ENCODE data around the gene ANKRD17.

Gene ANKRD17

DNA sequence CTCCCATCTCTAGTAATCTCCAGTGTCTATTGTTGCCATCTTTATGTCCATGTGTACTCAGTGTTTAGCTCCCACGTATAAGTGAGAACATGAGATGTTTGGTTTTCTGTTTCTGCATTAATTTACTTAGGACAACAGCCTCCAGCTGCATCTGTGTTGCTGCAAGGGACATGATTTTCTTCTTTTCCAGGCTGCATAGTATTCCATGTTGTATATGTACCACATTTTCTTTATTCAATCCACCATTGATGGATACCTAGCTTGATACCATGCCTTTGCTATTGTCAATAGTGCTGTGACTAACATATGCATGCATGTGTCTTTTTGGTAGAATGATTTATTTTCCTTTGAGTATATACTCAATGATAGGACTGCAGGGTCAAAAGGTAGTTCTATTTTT lies 18.6 kb upstream of the ANKRD17 start:
- DNase-seq (ENCODE audit: low spot score), result no peak
- H3K27ac ChIP-seq, result no peak overlapping the region
- H3K4me3 ChIP-seq, result no peak overlapping the region
- TF ChIP-seq, protein P1, sequence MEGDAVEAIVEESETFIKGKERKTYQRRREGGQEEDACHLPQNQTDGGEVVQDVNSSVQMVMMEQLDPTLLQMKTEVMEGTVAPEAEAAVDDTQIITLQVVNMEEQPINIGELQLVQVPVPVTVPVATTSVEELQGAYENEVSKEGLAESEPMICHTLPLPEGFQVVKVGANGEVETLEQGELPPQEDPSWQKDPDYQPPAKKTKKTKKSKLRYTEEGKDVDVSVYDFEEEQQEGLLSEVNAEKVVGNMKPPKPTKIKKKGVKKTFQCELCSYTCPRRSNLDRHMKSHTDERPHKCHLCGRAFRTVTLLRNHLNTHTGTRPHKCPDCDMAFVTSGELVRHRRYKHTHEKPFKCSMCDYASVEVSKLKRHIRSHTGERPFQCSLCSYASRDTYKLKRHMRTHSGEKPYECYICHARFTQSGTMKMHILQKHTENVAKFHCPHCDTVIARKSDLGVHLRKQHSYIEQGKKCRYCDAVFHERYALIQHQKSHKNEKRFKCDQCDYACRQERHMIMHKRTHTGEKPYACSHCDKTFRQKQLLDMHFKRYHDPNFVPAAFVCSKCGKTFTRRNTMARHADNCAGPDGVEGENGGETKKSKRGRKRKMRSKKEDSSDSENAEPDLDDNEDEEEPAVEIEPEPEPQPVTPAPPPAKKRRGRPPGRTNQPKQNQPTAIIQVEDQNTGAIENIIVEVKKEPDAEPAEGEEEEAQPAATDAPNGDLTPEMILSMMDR (IDR thresholded peaks at IDR 0.05), result no peak

DNA sequence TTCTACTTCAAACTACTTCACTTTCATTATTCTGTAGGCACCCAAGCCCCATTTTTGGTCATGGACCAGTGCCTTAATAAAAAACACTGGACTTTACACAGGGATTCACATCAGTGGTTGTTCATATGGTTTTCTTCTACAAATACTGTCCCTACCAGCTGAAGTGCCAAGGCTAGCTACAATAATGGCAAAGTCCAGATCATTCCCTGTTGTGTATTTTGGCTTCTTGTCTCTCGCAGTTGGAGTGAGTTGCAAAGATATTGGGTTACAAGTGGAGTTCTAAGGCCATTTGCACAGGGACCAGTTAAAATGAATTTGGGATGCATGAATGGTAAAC lies 16.7 kb upstream of the ANKRD17 start:
- DNase-seq (ENCODE audit: low spot score), result no peak
- no peak overlapping the region for H3K4me3 ChIP-seq
- TF ChIP-seq, protein P1 (IDR thresholded peaks at IDR 0.05), result no peak
- no peak overlapping the region for H3K27ac ChIP-seq

DNA sequence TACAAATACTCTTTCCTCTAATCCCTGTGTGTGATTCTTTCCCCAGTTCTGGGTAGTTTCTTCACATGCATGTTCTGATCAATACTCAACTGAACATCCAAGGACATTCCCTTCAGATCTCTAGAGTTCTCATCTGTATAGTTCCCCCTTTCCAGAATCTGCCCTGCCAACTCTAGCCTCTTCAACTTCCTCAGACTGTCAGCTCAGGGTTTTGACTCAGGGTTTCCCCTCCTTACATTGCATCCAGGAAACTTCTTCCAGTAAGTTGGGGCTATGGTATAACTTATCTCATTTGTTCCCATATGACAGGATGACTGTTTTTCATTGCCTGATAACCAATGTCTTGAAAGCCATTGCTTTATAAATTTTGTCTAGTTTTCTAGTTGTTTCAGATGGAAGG lies 14.2 kb upstream of the ANKRD17 start:
- TF ChIP-seq, protein P1 (IDR thresholded peaks at IDR 0.05), result no peak
- DNase-seq (ENCODE audit: low spot score), result no peak
- no peak overlapping the region for H3K4me3 ChIP-seq
- no peak overlapping the region for H3K27ac ChIP-seq

DNA sequence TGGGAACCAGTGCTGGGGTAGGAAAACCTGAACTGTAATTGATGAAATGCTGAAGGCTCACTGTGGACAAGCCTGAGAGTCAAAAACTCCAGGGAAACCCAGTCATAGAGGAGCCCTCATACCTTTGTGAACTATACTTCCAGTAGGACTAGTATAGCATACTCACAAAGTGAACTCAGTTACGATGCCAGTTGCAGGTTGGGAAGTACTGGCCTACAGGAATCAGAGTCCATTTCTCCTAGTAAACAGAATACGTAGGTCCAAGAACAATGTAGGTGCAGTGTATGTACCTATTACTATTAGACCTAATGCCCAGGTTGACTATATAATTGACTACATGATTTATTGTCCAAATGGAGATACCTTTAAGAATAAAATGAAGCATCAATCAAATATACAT lies 8.5 kb upstream of the ANKRD17 start:
- TF ChIP-seq, protein P1 (IDR thresholded peaks at IDR 0.05), result no peak
- no peak overlapping the region for H3K27ac ChIP-seq
- no peak for DNase-seq (ENCODE audit: low spot score)
- no peak overlapping the region for H3K4me3 ChIP-seq

DNA sequence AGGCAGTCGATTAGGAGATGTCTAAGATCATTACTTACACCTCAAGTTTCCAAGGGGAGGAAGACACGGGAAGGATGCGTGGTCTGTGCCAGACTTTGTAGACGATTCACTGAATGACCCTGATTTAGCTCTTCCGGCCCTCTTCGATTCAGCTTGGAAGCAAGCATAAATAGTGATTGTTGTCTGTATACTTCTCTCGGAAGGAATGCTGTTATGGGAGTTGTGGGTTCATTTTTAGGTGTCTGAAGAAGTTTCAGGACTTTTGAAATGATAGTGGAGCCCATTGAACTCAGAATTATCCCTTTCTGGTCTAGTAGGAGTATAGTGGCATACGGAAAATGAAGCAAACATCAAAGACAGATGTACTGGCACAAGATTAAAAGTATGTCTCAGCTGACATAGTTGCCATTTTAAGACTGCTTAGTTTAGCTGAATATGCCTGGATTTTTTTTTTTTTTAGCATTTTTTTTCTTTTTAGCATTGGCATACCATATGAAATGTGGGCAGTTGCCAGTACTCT lies 1.0 kb upstream of the ANKRD17 start:
- TF ChIP-seq, protein P1 (IDR thresholded peaks at IDR 0.05), result no peak

DNA sequence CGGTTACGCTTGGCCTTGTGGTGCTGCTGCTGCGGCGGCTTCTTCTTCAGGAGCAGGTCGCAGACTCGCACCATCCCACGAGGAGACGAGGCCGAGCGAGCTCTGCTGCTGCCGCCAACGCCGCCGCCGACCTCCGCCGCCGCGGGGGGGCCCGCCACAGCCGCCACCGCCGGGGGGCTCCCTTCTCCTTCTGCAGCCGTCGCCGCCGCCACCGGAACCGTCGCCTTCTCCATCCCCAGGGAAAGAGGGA lies 237 bp downstream of the ANKRD17 start:
- TF ChIP-seq, protein P1 (IDR thresholded peaks at IDR 0.05), result no peak

More for the DNA sequence above, 1.0 kb upstream of the ANKRD17 start:
- no peak for DNase-seq (ENCODE audit: low spot score)
- Histone ChIP-seq H3K4me3 (peak overlapping the region; percentile 93), H3K27ac (peak overlapping the region; percentile 96 to 99)

DNA sequence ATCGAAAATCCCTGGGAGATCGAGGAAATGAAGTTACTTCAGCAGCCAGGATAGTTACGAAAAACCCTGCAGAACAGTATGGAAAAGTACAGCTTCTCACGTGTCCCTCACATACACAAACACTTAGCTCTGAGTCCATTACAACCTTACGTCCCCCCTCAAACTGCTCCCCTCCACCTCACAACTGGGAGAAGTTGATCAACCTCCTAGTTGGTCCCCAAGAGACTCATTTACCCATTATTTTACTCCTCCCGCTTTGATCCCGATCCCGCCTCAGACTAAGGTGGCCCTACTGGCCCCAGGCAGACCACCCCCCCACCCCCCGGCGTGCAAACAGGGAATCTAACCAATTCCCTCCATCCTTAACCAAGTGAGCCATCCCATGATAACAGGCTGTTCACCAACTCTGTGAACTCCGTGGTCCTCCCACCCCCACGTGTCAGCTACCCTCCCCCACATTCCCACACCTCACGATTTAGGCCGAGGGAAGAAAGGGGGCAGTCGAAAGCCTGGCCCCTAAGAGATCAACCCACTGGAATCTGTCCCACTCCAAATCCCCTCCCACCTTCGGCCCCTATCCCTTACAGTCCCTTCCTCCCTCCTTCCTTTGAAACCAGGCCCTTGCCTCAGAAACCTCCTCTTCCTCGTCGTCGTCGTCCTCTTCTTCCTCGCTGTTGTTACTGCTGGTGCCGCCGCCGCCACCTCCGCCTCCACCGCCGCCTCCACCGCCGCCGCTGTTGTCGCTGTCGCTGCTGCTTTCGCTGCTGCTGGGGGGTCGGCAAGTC lies 755 bp downstream of the ANKRD17 start:
- peak overlapping the region; percentile 93 for H3K4me3 ChIP-seq
- no peak for DNase-seq (ENCODE audit: low spot score)
- H3K27ac ChIP-seq, result peak overlapping the region; percentile 96 to 99
- TF ChIP-seq, protein P1 (IDR thresholded peaks at IDR 0.05), result no peak

More for the DNA sequence above, 237 bp downstream of the ANKRD17 start:
- H3K4me3 ChIP-seq, result peak overlapping the region; percentile 93
- no peak for DNase-seq (ENCODE audit: low spot score)
- H3K27ac ChIP-seq, result peak overlapping the region; percentile 96 to 99

Measured in coronary artery (tissue), 2 donors.